ENCODE data around the gene MUS81. TPM values are rescaled to one million over a fixed set of nuclear protein-coding genes. Genes with fewer than 3 reads are reported as not detected.

The MUS81 gene
- total and polyA plus RNA-seq, 2 donors (not counting 3 experiments of a cell fraction or from before 2014, with no cell fraction given) = 57.9 to 76.9 TPM

DNA sequence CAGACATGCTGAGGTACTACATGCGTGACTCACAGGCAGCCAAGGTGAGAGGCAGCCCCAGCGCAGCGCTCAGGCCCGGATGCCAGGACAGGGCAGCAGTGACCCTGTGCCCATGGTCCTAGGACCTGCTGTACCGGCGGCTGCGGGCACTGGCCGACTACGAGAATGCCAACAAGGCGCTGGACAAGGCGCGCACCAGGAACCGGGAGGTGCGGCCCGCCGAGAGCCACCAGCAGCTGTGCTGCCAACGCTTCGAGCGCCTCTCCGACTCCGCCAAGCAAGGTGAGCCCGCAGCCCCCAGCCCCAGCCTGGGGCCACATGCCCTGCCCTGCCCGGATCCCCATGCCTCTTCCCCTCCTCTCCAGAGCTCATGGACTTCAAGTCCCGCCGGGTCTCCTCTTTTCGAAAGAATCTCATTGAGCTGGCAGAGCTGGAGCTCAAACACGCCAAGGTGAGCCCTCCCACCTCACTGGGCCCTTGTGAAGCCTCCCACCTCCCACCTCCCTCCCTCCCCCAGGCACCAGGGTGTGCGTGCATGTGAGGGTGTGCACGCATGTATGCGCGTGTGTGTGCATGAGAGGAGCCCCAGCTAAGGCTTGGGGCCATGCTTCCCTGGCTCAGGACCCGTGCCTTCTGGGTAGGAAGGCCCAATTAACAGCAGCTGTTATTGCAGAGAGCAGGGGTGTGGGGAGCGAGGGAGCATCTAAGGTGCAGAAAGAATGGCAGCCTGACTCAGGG is 7.6 kb upstream of the MUS81 start:
- peaks cover 15% of the 10 kb centered on the region for H3K4me1 ChIP-seq (ENCODE audit: control insufficient read depth, extremely low read depth, insufficient read depth, low read length)
- H3K79me2 ChIP-seq (ENCODE audit: control insufficient read depth, insufficient read depth, low read length) = peaks cover 46% of the 10 kb centered on the region
- no peak for DNase-seq (ENCODE audit: low read depth, low spot score)
- no peak overlapping the region for H3K4me3 ChIP-seq (replicated peaks in 1 of 3; ENCODE audit: insufficient read depth in 1 of 3, low read depth in 1 of 3, low read length in 3 of 3)
- no TSS peak for BruUV-seq (replicated peaks)
- ChIA-PET CTCF (interaction anchor here (0.9 to 3.7 kb wide), 4 partner anchors 14 to 72 kb away, joined by 3 to 18 read pairs (median 5); partner anchors contain the start of gene FIBP), POLR2A (interaction anchor here (1.2 kb wide), 1 partner anchor 37 kb away, joined by 3 read pairs; no protein-coding TSS in a partner anchor)
- dilution Hi-C loops (cut with MboI; ENCODE audit: extremely low pct_ligation_motif_present, low sequenced_read_pairs) (no loop called here), intact Hi-C loops (cut with micrococcal nuclease) (no loop called here)
- no peak overlapping the region for H3K4me2 ChIP-seq (ENCODE audit: insufficient read depth, low read length)
- peaks cover 9% of the 10 kb centered on the region for H4K20me1 ChIP-seq (replicated peaks; ENCODE audit: control insufficient read depth, extremely low read depth, insufficient read depth, low read length)
- H3K9ac ChIP-seq (replicated peaks; ENCODE audit: extremely low read depth, insufficient read depth, low read length) = no peak overlapping the region
- no peak for FAIRE-seq
- H3K27ac ChIP-seq (ENCODE audit: insufficient read depth, low read depth, low read length) = no peak overlapping the region
- no peak overlapping the region for H2AFZ ChIP-seq (ENCODE audit: low read depth, low read length)
- peaks cover 36 to 44% of the 10 kb centered on the region in 2 experiments for H3K36me3 ChIP-seq (ENCODE audit: control insufficient read depth in 2 of 2, extremely low read depth in 1 of 2, insufficient read depth in 2 of 2, low read length in 2 of 2)
- no peaks in the 10 kb centered on the region for H3K9me3 ChIP-seq (replicated peaks; ENCODE audit: control insufficient read depth, insufficient read depth, low read length)
- no peaks in the 10 kb centered on the region for H3K9me1 ChIP-seq (replicated peaks; ENCODE audit: control insufficient read depth, extremely low read depth, insufficient read depth, low read length)
- TF ChIP-seq MYC (IDR thresholded peaks at IDR 0.05; ENCODE audit: low read depth, low read length) = no peak
- TF ChIP-seq, protein P1, sequence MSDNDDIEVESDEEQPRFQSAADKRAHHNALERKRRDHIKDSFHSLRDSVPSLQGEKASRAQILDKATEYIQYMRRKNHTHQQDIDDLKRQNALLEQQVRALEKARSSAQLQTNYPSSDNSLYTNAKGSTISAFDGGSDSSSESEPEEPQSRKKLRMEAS (IDR thresholded peaks at IDR 0.05; ENCODE audit: insufficient read depth, insufficient read length) = no peak
- no peak for TF ChIP-seq EZH2 (IDR thresholded peaks at IDR 0.05; ENCODE audit: borderline replicate concordance, low read depth, low read length, severe bottlenecking)
- TF ChIP-seq, protein P2, sequence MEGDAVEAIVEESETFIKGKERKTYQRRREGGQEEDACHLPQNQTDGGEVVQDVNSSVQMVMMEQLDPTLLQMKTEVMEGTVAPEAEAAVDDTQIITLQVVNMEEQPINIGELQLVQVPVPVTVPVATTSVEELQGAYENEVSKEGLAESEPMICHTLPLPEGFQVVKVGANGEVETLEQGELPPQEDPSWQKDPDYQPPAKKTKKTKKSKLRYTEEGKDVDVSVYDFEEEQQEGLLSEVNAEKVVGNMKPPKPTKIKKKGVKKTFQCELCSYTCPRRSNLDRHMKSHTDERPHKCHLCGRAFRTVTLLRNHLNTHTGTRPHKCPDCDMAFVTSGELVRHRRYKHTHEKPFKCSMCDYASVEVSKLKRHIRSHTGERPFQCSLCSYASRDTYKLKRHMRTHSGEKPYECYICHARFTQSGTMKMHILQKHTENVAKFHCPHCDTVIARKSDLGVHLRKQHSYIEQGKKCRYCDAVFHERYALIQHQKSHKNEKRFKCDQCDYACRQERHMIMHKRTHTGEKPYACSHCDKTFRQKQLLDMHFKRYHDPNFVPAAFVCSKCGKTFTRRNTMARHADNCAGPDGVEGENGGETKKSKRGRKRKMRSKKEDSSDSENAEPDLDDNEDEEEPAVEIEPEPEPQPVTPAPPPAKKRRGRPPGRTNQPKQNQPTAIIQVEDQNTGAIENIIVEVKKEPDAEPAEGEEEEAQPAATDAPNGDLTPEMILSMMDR (IDR thresholded peaks at IDR 0.05; ENCODE audit: extremely low read depth in 1 of 2, insufficient read depth in 1 of 2, low read depth in 1 of 2, low read length in 2 of 2) = no peak
- TF ChIP-seq POLR2AphosphoS5 (IDR thresholded peaks at IDR 0.05; ENCODE audit: insufficient read depth, low read depth, low read length) = no peak
- no peak for TF ChIP-seq POLR2A (IDR thresholded peaks at IDR 0.05; ENCODE audit: low read depth, low read length)
- no peak for TF ChIP-seq GATA2 (IDR thresholded peaks at IDR 0.05; ENCODE audit: insufficient read depth, insufficient read length, low read depth, low read length)
- no peak for TF ChIP-seq JUN (IDR thresholded peaks at IDR 0.05; ENCODE audit: borderline replicate concordance, insufficient read depth, insufficient read length, low read depth)
- no peak for TF ChIP-seq FOS (IDR thresholded peaks at IDR 0.05; ENCODE audit: borderline replicate concordance, insufficient read depth, low read length)
- no peaks in the 10 kb centered on the region for H3K27me3 ChIP-seq (ENCODE audit: control insufficient read depth in 2 of 2, insufficient read depth in 2 of 2, low read length in 2 of 2)

Data from endothelial cell of umbilical vein (primary cell).